GM12878 (cell line): ENCODE data around the gene NTN1. TPM values are rescaled to one million over a fixed set of nuclear protein-coding genes. Genes with fewer than 3 reads are reported as not detected.

Experiments used
- ATF3 ChIP-seq: IDR thresholded peaks from 2 replicates; pipeline ENCODE4 v1.6.1; 2011; ENCODE audit warnings: low read depth, mild to moderate bottlenecking, low read length, moderate library complexity, borderline replicate concordance; ENCODE audit errors: extremely low read depth
- CREM ChIP-seq: IDR thresholded peaks from 2 replicates; pipeline ENCODE4 v1.6.1; 2014; ENCODE audit warnings: antibody characterized with exemption, low read depth
- CUX1 ChIP-seq: IDR thresholded peaks from 2 replicates; pipeline ENCODE4 v1.6.1; 2012; ENCODE audit warnings: improper control_type of control experiment, low read depth, low read length; ENCODE audit not compliant: insufficient replicate concordance
- FOXM1 ChIP-seq: IDR thresholded peaks from 2 replicates; pipeline ENCODE4 v1.6.1; 2012; ENCODE audit warnings: low read depth, mild to moderate bottlenecking, inconsistent platforms, low read length, moderate library complexity
- IRF4 ChIP-seq: IDR thresholded peaks from 2 replicates; pipeline ENCODE4 v1.6.1; 2011; ENCODE audit warnings: low read depth, low read length
- LARP7 ChIP-seq: fragments of 450-650 bp; IDR thresholded peaks from 2 replicates; pipeline ENCODE4 v1.6.1; 2017; ENCODE audit warnings: mild to moderate bottlenecking
- MEF2A ChIP-seq: IDR thresholded peaks from 2 replicates; pipeline ENCODE4 v1.6.1; 2011; ENCODE audit warnings: low read depth, mild to moderate bottlenecking, low read length, moderate library complexity; ENCODE audit not compliant: insufficient read depth
- MTA3 ChIP-seq: IDR thresholded peaks from 2 replicates; pipeline ENCODE4 v1.6.1; 2012; ENCODE audit warnings: low read length, inconsistent platforms, borderline replicate concordance
- NFYA ChIP-seq: IDR thresholded peaks from 2 replicates; pipeline ENCODE4 v1.6.1; 2011; ENCODE audit warnings: low read depth, mild to moderate bottlenecking, low read length, improper control_type of control experiment, borderline replicate concordance
- TAF1 ChIP-seq: IDR thresholded peaks from 2 replicates; pipeline ENCODE4 v1.6.1; 2011; ENCODE audit warnings: mild to moderate bottlenecking, low read depth, low read length, borderline replicate concordance
- TCF7 ChIP-seq: IDR thresholded peaks from 2 replicates; pipeline ENCODE4 v1.6.1; 2014; ENCODE audit warnings: antibody characterized with exemption, borderline replicate concordance
- USF1 ChIP-seq: IDR thresholded peaks from 2 replicates; pipeline ENCODE4 v1.6.1; 2011; ENCODE audit warnings: borderline replicate concordance, low read depth, mild to moderate bottlenecking, moderate library complexity, mixed read lengths, low read length; ENCODE audit not compliant: insufficient read depth; ENCODE audit errors: extremely low read length
- WRNIP1 ChIP-seq: IDR thresholded peaks from 2 replicates; pipeline ENCODE4 v1.6.1; 2011; ENCODE audit warnings: low read depth, low read length, improper control_type of control experiment, borderline replicate concordance
- ZNF207 ChIP-seq: fragments of 450-650 bp; IDR thresholded peaks from 2 replicates; pipeline ENCODE4 v1.6.1; 2014; ENCODE audit warnings: antibody characterized with exemption, mild to moderate bottlenecking, borderline replicate concordance
- ZNF274 ChIP-seq: IDR thresholded peaks from one replicate; pipeline ENCODE4 v1.8.0; 2011; ENCODE audit not compliant: insufficient read length, insufficient read depth
- ZNF384 ChIP-seq: IDR thresholded peaks from 2 replicates; pipeline ENCODE4 v1.6.1; 2012; ENCODE audit warnings: low read depth, mild to moderate bottlenecking, low read length, improper control_type of control experiment, borderline replicate concordance
- ZNF622 ChIP-seq: fragments of 450-650 bp; IDR thresholded peaks from 2 replicates; pipeline ENCODE4 v1.6.1; 2017; ENCODE audit warnings: mild to moderate bottlenecking, inconsistent platforms
- polyA plus RNA-seq, 11 experiments: library from polyadenylated mRNA; depleted of rRNA in 4 of 11; unstranded in 6 of 11; stranded (reverse) in 5 of 11; fragments of >200 nt; fragmentation: Nextera tagmentation in 4 of 11; fragmentation: Illumina TruSeq in 1 of 11; extraction: Ambion mirVana in 4 of 11; extraction: Trizol in 1 of 11; gene quantifications; 1 replicate in 1 of 11; 2 replicates in 10 of 11; pipeline versions ENCODE4 v1.2.1 to v1.2.3, GENCODE V29; 2011 to 2016; ENCODE audit warnings: inconsistent platforms in 2 of 11, missing spikeins in 2 of 11, low read depth in 1 of 11
- total RNA-seq, 4 experiments: library from RNA; depleted of rRNA in 3 of 4; stranded (reverse); fragments of >200 nt in 3 of 4; fragmentation: Illumina TruSeq in 1 of 4; extraction: Trizol in 1 of 4; gene quantifications; 2 replicates each; pipeline versions ENCODE4 v1.2.1 to v1.2.3, GENCODE V29; 2013 to 2021
- TF ChIP-seq, protein P1 (sequence below): IDR thresholded peaks from 2 replicates; pipeline ENCODE4 v1.6.1; 2012; ENCODE audit warnings: low read length, inconsistent platforms
- TF ChIP-seq, protein P2 (sequence below), 3 experiments: IDR thresholded peaks in 2 of 3; conservative IDR thresholded peaks in 1 of 3; 2 replicates each; pipeline ENCODE4 v1.5.1; 2011; ENCODE audit warnings: low read depth in 3 of 3, low read length in 3 of 3, mild to moderate bottlenecking in 3 of 3, control low read depth in 2 of 3, moderate library complexity in 2 of 3, inconsistent platforms in 1 of 3, mixed read lengths in 1 of 3; ENCODE audit not compliant: control insufficient read depth in 2 of 3, insufficient read depth in 1 of 3; ENCODE audit errors: extremely low read depth in 1 of 3

Gene NTN1
- total and polyA plus RNA-seq, 10 of the 15 experiments (the other 5 are each of a cell fraction or from before 2014, with no cell fraction given), result 0.02 to 0.89 (median 0.35) TPM

DNA sequence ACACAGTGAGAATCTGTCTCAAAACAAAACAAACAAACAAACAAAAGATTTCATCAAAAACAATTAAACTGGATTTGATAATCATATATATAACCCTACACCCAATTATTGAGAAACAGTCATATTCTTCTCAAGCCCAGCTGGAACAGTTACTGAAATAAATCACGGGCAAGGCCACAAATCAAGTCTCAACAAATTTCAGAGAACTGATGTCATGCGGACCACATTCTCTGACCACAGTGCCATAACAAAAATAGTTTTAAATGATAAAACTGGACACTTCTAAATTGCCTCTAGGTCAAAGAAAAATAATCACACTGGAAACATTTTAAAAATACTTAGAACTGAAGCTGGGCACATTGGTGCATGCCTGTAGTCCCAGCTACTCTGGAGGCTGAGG lies 39.9 kb upstream of the NTN1 start (continued):
- TF ChIP-seq USF1, result no peak
- no peak for TF ChIP-seq ZNF207
- TF ChIP-seq TAF1, result no peak
- TF ChIP-seq ATF3, result no peak
- TF ChIP-seq WRNIP1, result no peak
- TF ChIP-seq ZNF622, result no peak
- no peak for TF ChIP-seq LARP7
- TF ChIP-seq FOXM1, result peak; percentile 97
- peak; percentile 81 for TF ChIP-seq MEF2A
- TF ChIP-seq, protein P1, sequence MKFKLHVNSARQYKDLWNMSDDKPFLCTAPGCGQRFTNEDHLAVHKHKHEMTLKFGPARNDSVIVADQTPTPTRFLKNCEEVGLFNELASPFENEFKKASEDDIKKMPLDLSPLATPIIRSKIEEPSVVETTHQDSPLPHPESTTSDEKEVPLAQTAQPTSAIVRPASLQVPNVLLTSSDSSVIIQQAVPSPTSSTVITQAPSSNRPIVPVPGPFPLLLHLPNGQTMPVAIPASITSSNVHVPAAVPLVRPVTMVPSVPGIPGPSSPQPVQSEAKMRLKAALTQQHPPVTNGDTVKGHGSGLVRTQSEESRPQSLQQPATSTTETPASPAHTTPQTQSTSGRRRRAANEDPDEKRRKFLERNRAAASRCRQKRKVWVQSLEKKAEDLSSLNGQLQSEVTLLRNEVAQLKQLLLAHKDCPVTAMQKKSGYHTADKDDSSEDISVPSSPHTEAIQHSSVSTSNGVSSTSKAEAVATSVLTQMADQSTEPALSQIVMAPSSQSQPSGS, result peak; percentile 94
- TF ChIP-seq MTA3, result peak; percentile 74; the same call in 1 of the 2 replicates
- TF ChIP-seq ZNF274, result no peak
- peak; percentile 55; the same call in 1 of the 2 replicates for TF ChIP-seq IRF4
- TF ChIP-seq, protein P2, sequence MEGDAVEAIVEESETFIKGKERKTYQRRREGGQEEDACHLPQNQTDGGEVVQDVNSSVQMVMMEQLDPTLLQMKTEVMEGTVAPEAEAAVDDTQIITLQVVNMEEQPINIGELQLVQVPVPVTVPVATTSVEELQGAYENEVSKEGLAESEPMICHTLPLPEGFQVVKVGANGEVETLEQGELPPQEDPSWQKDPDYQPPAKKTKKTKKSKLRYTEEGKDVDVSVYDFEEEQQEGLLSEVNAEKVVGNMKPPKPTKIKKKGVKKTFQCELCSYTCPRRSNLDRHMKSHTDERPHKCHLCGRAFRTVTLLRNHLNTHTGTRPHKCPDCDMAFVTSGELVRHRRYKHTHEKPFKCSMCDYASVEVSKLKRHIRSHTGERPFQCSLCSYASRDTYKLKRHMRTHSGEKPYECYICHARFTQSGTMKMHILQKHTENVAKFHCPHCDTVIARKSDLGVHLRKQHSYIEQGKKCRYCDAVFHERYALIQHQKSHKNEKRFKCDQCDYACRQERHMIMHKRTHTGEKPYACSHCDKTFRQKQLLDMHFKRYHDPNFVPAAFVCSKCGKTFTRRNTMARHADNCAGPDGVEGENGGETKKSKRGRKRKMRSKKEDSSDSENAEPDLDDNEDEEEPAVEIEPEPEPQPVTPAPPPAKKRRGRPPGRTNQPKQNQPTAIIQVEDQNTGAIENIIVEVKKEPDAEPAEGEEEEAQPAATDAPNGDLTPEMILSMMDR (IDR thresholded peaks at IDR 0.05 in 2 of 3, conservative IDR thresholded peaks at IDR 0.05 in 1 of 3; ENCODE audit: control insufficient read depth in 2 of 3, extremely low read depth in 1 of 3, insufficient read depth in 1 of 3, low read depth in 3 of 3, low read length in 3 of 3), result no peak
- TF ChIP-seq CUX1, result no peak
- TF ChIP-seq CREM, result peak; percentile 84
- no peak for TF ChIP-seq TCF7
- no peak for TF ChIP-seq ZNF384
- TF ChIP-seq NFYA, result no peak
